Measurements from ENCODE around the gene RPL27. TPM values are rescaled to one million over a fixed set of nuclear protein-coding genes. Genes with fewer than 3 reads are reported as not detected.

RPL27 gene
- total RNA-seq, 4 donors from 2014 or later = 912 to 2,032 (median 1,085) TPM

DNA sequence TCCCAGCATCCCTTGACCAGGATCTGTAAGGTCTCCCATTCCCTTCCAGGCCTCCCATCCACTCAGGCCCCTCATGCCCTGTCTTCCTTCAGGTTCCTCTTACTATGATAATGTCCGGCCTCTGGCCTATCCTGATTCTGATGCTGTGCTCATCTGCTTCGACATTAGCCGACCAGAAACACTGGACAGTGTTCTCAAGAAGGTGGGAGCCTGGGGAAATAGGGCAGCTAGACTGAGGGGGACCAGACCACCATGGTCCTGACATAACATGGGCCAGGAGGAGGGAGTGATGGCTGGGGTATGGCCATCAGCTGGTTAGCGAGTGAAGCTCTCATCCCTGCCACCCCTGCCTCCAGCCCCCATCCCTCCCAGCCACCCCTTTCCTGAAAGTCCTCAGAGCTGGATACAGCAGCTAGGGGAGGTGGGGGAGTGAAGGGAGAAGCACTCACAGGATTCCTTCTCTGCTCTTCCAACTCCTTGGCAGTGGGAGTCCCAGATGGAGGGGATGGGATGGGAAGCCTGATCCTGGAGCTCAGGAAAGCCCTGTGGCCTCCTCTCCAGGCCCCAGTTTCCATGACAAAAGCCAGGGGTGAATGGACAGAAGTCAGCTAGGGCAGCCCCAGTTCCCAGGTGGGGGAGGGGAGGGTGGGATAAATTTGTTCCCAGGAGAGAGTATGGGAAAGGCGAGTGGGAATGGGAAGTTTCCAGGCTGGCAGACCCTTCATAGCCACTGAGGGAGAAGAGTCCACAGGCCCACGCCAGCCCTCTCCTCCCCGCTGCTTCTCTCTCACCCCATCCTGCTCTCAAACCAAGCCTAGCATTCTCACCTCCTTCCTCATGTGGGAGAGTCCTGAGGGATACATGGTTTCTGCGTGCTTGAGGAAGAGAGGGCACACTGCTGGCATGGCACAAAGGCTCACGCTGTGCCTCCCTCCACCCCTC lies 29.1 kb downstream of the RPL27 start:
- TF ChIP-seq, protein P1, sequence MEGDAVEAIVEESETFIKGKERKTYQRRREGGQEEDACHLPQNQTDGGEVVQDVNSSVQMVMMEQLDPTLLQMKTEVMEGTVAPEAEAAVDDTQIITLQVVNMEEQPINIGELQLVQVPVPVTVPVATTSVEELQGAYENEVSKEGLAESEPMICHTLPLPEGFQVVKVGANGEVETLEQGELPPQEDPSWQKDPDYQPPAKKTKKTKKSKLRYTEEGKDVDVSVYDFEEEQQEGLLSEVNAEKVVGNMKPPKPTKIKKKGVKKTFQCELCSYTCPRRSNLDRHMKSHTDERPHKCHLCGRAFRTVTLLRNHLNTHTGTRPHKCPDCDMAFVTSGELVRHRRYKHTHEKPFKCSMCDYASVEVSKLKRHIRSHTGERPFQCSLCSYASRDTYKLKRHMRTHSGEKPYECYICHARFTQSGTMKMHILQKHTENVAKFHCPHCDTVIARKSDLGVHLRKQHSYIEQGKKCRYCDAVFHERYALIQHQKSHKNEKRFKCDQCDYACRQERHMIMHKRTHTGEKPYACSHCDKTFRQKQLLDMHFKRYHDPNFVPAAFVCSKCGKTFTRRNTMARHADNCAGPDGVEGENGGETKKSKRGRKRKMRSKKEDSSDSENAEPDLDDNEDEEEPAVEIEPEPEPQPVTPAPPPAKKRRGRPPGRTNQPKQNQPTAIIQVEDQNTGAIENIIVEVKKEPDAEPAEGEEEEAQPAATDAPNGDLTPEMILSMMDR (IDR thresholded peaks at IDR 0.05; ENCODE audit: low read depth) = no peak

DNA sequence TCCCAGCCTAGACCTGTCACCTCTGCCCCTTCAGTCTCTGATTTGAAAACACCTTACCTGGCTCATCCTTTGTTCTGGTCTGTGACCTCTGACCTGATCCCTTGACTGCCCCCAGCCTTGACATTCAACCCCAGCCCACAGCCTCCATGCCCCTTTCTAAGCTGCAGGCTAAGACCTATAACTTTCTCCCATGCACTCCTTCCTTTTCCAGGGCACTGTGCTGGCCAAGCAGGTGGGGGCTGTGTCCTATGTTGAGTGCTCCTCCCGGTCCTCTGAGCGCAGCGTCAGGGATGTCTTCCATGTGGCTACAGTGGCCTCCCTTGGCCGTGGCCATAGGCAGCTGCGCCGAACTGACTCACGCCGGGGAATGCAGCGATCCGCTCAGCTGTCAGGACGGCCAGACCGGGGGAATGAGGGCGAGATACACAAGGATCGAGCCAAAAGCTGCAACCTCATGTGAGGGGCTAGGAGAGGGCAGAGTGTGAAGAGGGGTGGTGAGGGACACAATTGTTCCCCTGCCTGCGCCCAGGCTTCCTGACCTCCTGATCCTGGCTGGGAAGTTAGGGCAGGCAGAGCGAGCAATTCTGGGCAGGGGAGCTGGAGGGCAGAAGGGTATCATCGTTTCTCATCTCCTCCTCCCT lies 30.1 kb downstream of the RPL27 start:
- TF ChIP-seq, protein P1 (IDR thresholded peaks at IDR 0.05; ENCODE audit: low read depth) = no peak

DNA sequence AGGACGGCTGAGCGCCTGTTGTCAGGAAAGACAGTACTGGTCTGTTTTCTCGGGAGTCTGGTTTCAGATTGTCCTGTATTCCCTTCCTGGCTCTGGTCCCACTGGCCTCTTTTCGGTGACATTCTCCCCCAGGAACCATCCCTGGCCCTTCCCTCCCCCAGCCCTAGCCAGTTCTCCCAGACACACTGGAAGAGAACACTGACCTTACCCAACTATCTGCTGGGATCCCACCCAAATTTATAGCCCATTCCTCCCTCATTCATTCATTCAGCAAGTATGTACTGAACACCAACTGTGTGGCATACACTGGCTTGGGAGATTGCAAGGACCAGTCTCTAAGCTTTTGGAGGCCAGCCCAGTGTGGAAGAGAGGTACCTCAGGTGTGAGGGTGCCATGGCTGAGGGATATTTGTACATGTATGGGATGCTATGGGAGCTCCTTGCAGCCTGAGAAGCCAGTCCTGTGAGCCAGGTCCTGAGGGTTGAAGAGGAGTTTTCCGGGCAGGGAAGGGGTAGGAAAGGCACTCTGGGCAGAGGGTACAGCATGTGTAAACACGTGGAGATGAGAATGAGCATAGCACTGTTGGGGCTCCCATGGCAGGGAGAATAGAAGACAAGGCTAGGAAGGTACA lies 32.0 kb downstream of the RPL27 start:
- TF ChIP-seq, protein P1 (IDR thresholded peaks at IDR 0.05; ENCODE audit: low read depth) = no peak

DNA sequence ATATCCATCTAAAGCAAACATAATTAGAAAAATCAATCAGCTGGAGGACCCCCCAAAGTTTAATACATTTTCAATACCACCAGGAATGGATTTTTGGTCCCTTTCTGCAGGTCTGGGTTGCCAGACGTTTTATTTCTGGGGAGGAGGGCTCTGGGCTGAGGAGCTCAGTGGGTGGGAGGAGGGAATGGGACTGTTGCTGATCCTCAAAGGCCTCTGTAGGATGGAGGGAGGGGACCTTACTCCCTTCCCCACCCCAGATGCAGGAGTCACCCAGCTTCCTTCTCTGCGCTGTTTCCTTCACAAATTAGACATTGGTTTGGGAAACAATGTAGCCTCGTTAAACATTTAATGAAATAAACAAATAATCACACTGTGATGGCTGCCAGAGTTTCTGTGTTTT lies 33.4 kb downstream of the RPL27 start:
- TF ChIP-seq, protein P1 (IDR thresholded peaks at IDR 0.05; ENCODE audit: low read depth) = no peak

DNA sequence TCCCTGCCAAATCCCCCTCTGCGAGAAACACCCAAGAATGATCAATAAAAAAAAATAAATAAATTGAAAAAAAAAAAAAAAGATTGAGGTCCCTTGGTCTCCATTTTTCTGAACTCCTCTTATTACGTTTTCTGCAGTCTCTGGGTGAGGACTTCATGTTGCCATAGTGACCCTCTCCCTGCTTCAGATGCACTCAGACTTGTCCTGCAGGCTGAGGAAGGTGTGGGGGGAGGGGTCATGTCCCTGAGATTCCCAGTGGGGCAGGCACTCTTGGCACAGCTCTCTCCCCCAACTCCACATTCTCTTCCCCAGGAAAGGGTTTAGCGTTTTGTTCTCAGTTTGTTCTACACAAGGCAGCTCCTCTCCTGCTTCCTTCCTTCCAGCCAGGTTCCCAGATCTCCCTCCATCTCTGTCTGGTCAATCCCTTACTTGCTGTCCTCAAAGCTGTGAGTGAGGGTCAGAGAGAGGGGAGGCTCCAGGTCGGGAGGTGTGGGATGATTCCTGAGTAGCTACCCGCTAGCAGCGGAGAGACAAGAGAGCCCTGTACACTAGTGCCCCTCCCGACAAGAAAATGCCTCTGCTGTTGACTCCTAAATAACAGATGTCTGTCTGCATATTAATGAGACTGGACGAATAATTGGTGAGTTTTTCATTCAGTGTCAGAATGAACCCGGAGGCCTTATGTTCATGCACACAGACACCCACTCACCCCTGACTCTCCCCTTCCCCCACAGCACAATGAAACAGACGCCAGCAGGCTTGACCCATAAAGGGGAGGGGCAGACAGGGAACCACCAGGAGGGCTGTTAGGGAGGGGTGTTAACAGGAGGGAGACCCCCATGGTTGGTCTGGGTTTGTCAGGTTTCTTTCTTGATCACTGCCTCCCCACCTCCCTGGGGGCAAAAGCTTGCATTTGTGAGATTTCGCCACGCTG lies 36.0 kb downstream of the RPL27 start:
- TF ChIP-seq, protein P1 (IDR thresholded peaks at IDR 0.05; ENCODE audit: low read depth) = no peak

DNA sequence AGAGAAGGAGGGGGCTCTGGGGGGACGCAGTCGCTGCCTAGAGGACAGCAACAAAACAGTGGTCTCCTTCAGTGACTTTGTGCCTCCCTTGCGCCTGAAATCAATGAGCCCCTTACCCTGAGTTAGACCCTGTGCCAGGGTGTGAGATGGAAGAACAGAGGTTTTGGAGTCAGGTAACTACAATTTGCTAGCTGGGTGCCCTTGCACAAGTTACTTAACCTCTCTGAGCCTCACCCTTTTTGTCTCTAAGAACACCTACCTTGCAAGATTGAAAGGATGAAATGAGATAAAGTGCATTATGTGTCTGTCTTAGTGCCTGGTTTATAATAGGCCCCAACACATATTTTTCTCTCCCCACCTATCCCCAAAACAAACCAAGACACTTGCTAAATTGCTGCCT lies 36.7 kb downstream of the RPL27 start:
- TF ChIP-seq, protein P1 (IDR thresholded peaks at IDR 0.05; ENCODE audit: low read depth) = no peak
